Stimulated activated CD8-positive, alpha-beta memory T cell treated with anti-CD3 and anti-CD28 coated beads, Interleukin-15, amount 100 ng/mL, for 4 hours (primary cell): ENCODE results near the gene NOC2L.
A peak's percentile ranks its signal among the peaks of the same experiment; 100 is the strongest.
"Not testable (repeated sequence)": the region's sequence is repeated elsewhere in the genome, so short reads cannot be mapped to it uniquely, and the experiment has no call there.

ENCODE experiments used
- DNase-seq, 2 donors: peaks; one replicate each; pipeline ENCODE4 v3.0.0-alpha.2; 2020; ENCODE audit warnings: low read depth in 2 of 2

The NOC2L gene

DNA sequence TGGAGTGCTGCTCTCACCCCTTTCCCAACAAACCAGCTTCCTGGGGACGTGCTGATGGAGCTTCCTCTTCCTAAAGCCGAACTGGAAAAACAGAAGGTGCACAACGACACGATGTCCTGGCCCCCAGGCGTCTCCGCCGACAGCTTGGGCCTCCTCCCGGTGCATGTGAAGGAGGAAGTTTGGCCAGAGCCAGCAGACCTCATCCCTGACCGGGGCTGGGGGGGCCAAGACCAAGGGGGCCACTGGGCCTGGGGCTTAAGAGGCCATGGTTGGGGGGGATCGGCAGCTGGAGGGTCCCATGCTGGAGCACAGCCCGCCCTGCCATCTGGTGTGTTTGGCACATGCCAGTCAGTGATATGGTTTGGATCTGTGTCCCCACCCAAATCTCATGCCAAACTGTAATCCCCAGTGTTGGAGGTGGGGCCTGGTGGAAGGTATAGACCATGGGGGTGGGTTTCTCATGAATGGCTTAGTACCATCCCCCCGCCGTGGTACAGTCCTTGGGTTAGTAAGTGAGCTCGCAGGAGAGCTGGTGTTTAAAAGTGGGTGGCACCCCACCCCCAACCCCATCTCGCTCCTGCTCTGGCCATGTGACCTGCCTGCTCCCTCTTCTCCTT lies 34.4 kb upstream of the NOC2L start:
- no peak for DNase-seq

DNA sequence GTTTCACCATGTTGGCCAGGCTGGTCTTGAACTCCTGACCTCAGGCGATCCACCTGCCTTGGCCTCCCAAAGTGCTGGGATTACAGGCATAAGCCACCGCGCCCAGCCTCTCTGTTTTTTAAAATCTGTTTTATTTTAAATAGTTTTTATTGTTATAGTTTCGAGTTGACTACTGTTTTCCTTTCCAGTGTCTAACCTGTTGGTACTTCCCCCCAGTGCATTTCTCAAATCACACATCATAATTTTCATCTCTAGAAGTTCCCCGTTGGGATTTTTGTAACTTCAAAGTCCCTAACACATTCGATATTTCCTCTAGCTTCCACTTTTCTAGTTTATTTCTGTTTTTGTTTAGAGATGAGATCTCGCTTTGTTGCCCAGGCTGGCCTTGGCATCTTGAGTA lies 33.3 kb upstream of the NOC2L start:
- no peak for DNase-seq

DNA sequence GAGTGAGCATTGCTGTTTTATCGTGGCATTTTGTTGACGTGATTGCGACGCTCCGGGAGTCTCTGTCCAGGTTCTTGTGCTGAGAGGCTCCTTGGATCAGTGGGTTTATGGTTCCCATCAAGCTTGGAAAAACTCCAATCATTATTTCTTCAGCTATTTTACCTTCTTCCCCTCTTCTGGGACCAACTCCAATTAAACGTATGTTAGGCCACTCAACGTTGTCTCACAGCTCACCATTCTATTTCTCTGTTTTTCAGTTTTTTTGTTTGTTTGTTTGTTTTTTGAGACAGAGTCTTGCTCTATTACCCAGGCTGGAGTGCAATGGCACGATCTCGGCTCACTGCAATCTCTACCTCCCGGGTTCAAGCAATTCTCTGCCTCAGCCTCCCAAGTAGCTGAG lies 32.8 kb upstream of the NOC2L start:
- DNase-seq = no peak

DNA sequence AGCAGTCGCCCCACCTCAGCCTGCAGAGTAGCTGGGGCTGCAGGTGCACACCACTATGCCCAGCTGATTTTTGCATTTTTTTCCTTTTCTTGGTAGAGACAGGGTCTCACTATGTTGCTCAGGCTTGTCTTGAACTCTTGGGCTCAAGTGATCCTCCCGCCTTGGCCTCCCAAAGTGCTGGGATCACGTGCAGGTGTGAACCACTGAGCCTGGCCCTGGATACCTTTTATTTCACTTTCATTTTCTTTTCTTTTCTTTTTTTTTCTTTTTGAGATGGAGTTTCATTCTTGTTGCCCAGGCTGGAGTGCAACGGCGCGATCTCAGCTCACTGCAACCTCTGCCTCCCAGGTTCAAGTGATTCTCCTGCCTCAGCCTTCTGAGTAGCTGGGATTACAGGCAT lies 32.2 kb upstream of the NOC2L start:
- DNase-seq = not testable (repeated sequence)

DNA sequence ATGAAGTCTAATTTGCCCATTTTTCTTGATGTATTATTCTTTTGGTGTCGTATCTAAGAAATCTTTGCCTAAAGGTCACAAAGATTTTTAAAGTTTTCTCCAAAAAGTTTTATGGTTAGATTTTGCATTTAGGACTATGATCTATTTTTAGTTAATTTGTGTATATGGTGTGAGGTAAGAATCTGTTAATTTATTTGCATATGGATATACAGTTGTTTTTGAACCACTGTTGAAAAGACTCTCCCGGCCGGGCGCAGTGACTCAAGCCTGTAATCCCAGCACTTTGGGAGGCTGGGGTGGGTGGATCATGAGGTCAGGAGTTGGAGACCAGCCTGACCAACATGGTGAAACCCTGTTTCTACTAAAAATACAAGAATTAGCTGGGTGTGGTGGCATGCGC lies 29.0 kb upstream of the NOC2L start:
- not testable (repeated sequence) for DNase-seq

GRCh38 chr1:985126-985525 lies 26.1 kb upstream of the NOC2L start:
- DNase-seq = no peak

DNA sequence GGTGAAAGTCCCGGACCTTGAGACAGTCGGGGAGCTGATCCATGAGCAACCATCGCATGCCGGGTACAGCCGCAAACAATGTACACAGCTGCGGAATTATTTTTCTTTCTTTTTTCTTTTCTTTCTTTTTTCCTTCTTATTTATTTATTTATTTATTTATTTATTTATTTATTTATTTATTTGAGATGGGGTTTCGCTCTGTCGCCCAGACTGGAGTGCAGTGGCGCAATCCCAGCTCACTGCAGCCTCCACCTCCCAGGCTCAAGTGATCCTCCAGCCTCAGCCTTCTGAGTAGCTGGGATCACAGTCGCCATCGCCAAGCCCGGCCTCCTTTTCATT lies 25.4 kb upstream of the NOC2L start:
- no peak for DNase-seq

DNA sequence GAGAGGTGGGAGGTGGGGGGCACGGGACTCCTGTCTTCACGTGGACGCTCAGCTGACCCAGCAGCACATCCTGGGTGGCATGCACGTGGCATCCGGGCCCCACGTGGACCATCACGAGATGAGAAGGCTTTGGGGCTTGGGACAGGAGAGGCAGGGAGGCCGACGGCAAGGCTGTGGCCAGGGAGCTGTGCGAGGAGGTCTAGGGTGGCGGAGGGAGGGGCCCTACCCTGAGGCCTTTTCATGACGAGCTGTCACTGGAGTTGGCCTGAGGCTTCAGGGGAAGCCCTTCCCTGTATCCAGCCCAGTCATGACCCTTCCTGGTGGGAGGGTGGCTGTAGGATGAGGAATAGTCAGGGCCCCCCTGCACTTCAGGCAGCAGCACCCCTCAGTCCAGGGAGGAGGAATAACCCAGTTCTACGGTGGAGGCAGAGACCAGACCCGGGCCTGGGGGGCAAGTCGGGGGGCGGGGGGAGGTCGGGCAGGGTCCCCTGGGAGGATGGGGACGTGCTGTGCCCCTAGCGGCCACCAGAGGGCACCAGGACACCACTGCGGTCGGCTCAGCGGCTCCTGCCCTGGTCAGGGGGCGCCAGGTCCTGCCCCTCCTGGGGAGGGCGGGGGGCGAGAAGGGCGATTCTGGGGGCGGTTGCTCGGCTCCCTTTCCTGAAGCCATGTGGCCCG lies 24.9 kb upstream of the NOC2L start:
- DNase-seq = no peak

GRCh38 chr1:982765-983436 lies 23.8 kb upstream of the NOC2L start:
- no peak for DNase-seq

DNA sequence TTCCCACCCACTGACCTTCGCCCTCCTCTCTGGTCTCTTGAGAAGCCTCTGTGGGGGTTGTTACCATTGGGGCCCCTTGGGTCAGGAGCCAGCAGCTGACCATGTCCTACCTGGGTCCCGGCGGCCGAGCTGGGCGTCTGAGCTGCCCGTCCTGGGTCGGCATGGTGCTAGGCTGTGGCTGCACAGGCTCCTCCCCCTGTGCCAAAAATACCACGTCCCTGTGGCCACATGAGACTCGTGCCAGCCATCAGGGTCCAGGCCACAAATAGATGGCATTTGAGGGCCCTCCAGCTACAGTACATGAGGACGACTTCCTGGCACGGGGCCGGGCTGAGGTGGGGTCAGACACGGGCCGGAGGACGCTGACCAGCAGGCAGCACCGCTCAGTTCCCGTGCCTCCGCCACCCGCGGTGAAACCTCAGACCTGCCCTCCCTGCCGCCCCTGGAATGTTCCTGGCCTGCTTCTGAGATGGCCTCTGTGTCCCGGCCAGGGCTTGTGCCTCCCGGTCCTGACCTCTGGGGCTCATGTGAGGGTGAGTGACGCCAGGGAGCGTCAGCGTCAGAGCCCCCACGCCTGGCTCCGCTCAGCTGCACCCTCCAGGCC lies 23.0 kb upstream of the NOC2L start, which contains the start of gene PERM1:
TSS of gene PERM1 (minus strand) at position 139 of the 604 bp plus-strand sequence. CDS start 1,064 bp downstream, outside the sequence.
- DNase-seq = no peak

DNA sequence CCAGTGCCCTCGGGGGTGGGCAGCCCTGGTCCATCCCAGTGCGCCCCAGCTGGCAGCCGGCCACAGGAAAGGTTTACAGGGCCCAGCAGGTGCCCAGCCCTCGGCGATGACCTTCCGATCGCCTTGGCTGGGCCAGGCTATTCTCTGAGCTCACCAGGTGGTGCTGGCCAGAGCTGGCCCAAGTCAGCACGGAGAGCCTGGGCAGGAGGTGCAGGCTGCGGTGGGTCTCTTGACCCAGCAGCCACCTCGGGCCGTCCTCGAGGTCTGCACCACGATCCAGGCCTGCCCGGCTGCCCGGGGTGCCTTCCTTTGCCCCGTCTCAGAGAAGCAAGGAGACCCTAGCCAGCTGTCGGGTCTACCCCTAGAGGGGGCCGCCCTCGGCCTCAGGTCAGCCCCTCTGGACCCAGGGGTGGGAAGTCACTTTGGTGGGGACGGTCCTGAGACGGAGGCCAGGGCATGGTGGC lies 22.5 kb upstream of the NOC2L start:
- DNase-seq = no peak

DNA sequence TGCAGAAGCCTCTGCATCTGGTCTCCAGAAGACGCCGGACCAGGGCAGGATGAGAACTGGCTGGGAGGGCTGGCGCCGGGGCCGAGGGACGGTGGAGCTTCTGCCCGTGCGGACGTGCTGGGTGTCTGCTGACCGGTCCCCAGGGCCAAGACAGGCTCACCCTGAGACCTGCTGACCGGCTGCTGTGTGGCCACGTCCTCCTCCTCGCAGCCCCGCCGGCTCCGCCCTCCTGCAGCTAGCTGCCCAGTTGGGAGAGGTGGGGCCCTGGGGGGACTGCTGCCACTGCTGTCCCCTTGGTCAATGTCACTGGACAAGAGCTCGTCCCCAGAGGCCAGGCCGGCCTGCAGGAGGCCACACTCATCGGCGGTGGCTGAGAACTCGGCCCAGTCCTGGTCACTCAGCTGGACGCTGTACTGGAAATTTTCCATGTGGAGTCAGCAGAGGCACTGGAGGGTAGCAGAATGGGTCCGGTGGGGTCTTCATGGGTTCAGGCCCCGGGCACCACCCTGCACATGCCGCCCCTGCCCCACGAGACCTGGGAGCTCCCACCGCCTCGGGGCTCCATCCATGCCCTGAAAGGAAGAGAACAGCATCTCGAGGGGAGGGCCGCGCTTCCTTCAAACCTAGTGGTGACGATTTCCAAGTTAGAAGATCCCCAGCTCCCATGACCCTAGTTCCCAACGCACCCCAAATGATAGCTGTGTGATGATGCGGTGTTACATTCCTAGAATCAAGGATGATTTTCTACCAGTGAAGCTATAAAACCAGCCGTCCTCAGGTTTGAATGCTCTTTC lies 21.7 kb upstream of the NOC2L start:
- DNase-seq = no peak

GRCh38 chr1:980137-980571 lies 21.1 kb upstream of the NOC2L start:
- DNase-seq = no peak

GRCh38 chr1:979744-980072 lies 20.7 kb upstream of the NOC2L start:
- DNase-seq = no peak

- no peak for DNase-seq
These were observed 20.0 kb upstream of the NOC2L start for GRCh38 chr1:978835-979743.

- no peak for DNase-seq
These were observed 19.2 kb upstream of the NOC2L start for GRCh38 chr1:978069-978834.

DNA sequence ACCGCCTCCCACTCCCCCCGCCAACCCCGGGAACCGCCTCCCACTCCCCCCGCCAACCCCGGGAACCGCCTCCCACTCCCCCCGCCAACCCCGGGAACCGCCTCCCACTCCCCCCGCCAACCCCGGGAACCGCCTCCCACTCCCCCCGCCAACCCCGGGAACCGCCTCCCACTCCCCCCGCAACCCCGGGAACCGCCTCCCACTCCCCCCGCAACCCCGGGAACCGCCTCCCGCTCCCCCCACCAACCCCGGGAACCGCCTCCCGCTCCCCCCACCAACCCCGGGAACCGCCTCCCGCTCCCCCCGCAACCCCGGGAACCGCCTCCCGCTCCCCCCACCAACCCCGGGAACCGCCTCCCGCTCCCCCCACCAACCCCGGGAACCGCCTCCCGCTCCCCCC lies 17.7 kb upstream of the NOC2L start:
- not testable (repeated sequence) for DNase-seq

GRCh38 chr1:975896-976683 lies 17.0 kb upstream of the NOC2L start:
- DNase-seq = peak in 1 of 2 donors; percentile 29

DNA sequence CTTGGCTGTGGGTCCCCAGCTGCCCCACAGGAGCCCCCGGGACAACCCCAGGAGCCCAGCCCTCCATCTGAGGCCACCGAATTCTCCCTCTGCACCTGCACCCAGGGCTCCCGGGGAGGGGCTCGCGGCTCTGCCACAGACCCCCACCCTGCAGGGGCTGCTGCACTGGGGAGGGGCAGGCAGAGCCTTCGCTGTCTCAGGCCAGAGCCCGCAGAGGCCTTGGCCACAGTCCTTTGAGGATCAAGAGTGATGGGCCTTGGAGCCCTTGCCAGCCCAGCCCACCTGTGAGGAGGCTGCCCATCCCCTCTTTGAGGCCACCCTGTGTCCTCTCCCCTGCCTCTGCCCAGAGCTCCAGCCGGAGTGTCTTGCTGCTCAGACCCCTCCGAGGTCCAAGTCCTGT lies 16.3 kb upstream of the NOC2L start:
- no peak for DNase-seq
